Measurements from ENCODE around the gene OR6A2.
A peak's percentile ranks its signal among the peaks of the same experiment; 100 is the strongest.

OR6A2 gene

DNA sequence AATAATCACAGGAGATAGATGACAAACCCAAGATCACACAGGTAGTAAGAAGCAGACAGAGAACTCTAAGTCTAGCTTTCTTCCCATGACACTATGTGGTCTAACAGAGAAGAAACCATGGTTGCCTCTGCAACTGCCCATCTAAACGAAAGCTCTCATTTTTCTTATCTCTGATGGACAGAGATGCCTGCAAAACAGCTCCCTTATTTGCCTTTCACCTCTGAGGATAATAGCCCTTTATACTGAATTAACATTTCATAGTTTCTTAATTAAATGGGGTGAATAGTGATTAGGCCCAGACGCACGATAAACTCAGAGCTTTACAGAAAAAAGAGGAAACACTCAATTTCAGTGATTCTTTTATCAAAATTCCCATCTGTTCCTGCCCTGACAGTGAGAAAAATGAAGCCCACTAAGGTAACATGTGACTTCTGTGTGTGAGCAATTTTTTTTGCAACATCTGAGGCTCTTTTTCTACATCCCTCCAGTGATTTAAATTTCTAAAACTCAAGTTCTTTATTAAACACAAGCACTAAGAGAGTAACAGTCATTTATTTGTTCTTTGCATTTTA is 52.3 kb downstream of the OR6A2 start:
- Histone ChIP-seq H3K27ac (ENCODE audit: low read depth, low read length, poor library complexity, severe bottlenecking) (no peak overlapping the region), H2AFZ (ENCODE audit: low read length) (no peak overlapping the region), H3K4me3 (ENCODE audit: low read depth, low read length, poor library complexity, severe bottlenecking) (no peak overlapping the region), H3F3A (ENCODE audit: insufficient read depth, low read length) (no peaks in the 10 kb centered on the region), H3K9ac (ENCODE audit: low read length) (no peak overlapping the region), H3K9me3 (ENCODE audit: low read length) (no peaks in the 10 kb centered on the region), H3K79me2 (ENCODE audit: insufficient read depth, low read length) (no peaks in the 10 kb centered on the region), H4K20me1 (ENCODE audit: insufficient read depth, low read length) (no peaks in the 10 kb centered on the region), H3K9me2 (ENCODE audit: low read depth, low read length) (no peaks in the 10 kb centered on the region), H3K27me3 (ENCODE audit: insufficient read depth, low read length) (no peaks in the 10 kb centered on the region), H3K4me2 (ENCODE audit: low read length) (no peak overlapping the region), H3K4me1 (ENCODE audit: insufficient read depth, low read length, severe bottlenecking) (peaks cover 6% of the 10 kb centered on the region), H3K36me3 (ENCODE audit: insufficient read depth, low read length) (no peaks in the 10 kb centered on the region)
- TF ChIP-seq, protein P1, sequence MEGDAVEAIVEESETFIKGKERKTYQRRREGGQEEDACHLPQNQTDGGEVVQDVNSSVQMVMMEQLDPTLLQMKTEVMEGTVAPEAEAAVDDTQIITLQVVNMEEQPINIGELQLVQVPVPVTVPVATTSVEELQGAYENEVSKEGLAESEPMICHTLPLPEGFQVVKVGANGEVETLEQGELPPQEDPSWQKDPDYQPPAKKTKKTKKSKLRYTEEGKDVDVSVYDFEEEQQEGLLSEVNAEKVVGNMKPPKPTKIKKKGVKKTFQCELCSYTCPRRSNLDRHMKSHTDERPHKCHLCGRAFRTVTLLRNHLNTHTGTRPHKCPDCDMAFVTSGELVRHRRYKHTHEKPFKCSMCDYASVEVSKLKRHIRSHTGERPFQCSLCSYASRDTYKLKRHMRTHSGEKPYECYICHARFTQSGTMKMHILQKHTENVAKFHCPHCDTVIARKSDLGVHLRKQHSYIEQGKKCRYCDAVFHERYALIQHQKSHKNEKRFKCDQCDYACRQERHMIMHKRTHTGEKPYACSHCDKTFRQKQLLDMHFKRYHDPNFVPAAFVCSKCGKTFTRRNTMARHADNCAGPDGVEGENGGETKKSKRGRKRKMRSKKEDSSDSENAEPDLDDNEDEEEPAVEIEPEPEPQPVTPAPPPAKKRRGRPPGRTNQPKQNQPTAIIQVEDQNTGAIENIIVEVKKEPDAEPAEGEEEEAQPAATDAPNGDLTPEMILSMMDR (IDR thresholded peaks at IDR 0.05; ENCODE audit: low read length), result no peak
- TF ChIP-seq EZH2 (IDR thresholded peaks at IDR 0.05; ENCODE audit: borderline replicate concordance, low read length), result no peak

DNA sequence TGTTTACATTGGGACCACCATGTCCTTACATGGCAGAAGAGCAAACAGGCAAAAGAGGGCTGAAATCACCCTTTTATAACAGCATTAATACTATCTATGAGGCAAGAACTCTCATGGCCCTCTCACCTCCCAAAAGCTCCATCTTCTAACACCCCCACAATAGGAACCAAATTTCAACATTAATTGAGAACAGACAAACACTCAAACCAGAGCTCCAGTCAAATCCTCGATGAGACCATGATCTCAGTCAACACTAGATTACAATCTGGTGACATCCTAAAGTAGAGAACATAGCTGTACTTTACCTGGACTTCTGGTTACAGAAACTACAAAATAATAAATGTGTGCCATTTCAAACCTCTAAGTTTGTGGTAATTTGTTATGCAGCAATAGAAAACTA is 52.9 kb downstream of the OR6A2 start:
- TF ChIP-seq, protein P1 (IDR thresholded peaks at IDR 0.05; ENCODE audit: low read length), result no peak
- no peak for TF ChIP-seq EZH2 (IDR thresholded peaks at IDR 0.05; ENCODE audit: borderline replicate concordance, low read length)
- H3K9me3 ChIP-seq (ENCODE audit: low read length), result no peaks in the 10 kb centered on the region
- peaks cover 6% of the 10 kb centered on the region for H3K4me1 ChIP-seq (ENCODE audit: insufficient read depth, low read length, severe bottlenecking)
- no peaks in the 10 kb centered on the region for H3F3A ChIP-seq (ENCODE audit: insufficient read depth, low read length)
- H3K27ac ChIP-seq (ENCODE audit: low read depth, low read length, poor library complexity, severe bottlenecking), result no peak overlapping the region
- H3K27me3 ChIP-seq (ENCODE audit: insufficient read depth, low read length), result no peaks in the 10 kb centered on the region
- no peak overlapping the region; the same call in 1 of the 2 replicates for H3K4me2 ChIP-seq (ENCODE audit: low read length)
- no peaks in the 10 kb centered on the region for H4K20me1 ChIP-seq (ENCODE audit: insufficient read depth, low read length)
- H3K9me2 ChIP-seq (ENCODE audit: low read depth, low read length), result no peaks in the 10 kb centered on the region
- H3K4me3 ChIP-seq (ENCODE audit: low read depth, low read length, poor library complexity, severe bottlenecking), result no peak overlapping the region
- no peaks in the 10 kb centered on the region for H3K79me2 ChIP-seq (ENCODE audit: insufficient read depth, low read length)
- H2AFZ ChIP-seq (ENCODE audit: low read length), result no peak overlapping the region
- H3K36me3 ChIP-seq (ENCODE audit: insufficient read depth, low read length), result no peaks in the 10 kb centered on the region
- H3K9ac ChIP-seq (ENCODE audit: low read length), result no peak overlapping the region

DNA sequence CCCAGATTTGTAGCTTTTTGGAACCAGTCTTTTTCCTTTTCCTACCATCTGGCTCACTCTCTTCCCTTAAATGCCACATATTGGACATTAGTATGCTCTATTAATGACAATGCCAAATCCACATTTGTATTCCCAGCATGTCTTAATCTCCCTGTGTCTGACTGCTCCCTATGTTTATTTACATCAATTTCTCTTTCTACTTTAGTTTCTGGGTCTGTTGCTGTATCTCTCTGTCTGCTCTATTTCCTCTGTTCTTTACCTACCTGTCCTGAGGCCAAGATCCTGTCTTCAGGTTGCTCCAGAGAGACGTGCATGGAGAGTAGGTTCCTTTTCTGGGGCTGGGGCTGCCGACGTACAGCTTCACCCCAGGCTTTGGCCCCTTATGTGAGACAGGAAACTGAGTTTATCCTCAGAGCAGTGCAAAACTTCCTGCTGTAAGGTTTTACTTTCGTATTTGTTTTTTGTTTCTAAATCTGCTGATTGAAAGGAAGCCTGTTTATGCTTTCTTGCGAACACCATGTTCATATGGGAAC is 53.3 kb downstream of the OR6A2 start:
- no peaks in the 10 kb centered on the region for H4K20me1 ChIP-seq (ENCODE audit: insufficient read depth, low read length)
- H3K27me3 ChIP-seq (ENCODE audit: insufficient read depth, low read length), result no peaks in the 10 kb centered on the region
- H3K9me2 ChIP-seq (ENCODE audit: low read depth, low read length), result no peaks in the 10 kb centered on the region
- no peak overlapping the region for H3K27ac ChIP-seq (ENCODE audit: low read depth, low read length, poor library complexity, severe bottlenecking)
- peaks cover 6% of the 10 kb centered on the region for H3K4me1 ChIP-seq (ENCODE audit: insufficient read depth, low read length, severe bottlenecking)
- H3K4me3 ChIP-seq (ENCODE audit: low read depth, low read length, poor library complexity, severe bottlenecking), result no peak overlapping the region
- peak overlapping the region; percentile 15; the same call in 1 of the 2 replicates for H3K4me2 ChIP-seq (ENCODE audit: low read length)
- TF ChIP-seq EZH2 (IDR thresholded peaks at IDR 0.05; ENCODE audit: borderline replicate concordance, low read length), result no peak
- TF ChIP-seq, protein P1 (IDR thresholded peaks at IDR 0.05; ENCODE audit: low read length), result no peak
- no peaks in the 10 kb centered on the region for H3K79me2 ChIP-seq (ENCODE audit: insufficient read depth, low read length)
- H3K36me3 ChIP-seq (ENCODE audit: insufficient read depth, low read length), result no peaks in the 10 kb centered on the region
- H3K9me3 ChIP-seq (ENCODE audit: low read length), result no peaks in the 10 kb centered on the region
- no peaks in the 10 kb centered on the region for H3F3A ChIP-seq (ENCODE audit: insufficient read depth, low read length)
- H3K9ac ChIP-seq (ENCODE audit: low read length), result no peak overlapping the region
- H2AFZ ChIP-seq (ENCODE audit: low read length), result no peak overlapping the region
